Islet precursor cell (in vitro differentiated cells): ENCODE data around the gene SLC7A4.
A peak's percentile ranks its signal among the peaks of the same experiment; 100 is the strongest.

Experiments used
- DNase-seq: peaks from one replicate; pipeline ENCODE4 v3.0.0-alpha.2; 2018

SLC7A4 gene

DNA sequence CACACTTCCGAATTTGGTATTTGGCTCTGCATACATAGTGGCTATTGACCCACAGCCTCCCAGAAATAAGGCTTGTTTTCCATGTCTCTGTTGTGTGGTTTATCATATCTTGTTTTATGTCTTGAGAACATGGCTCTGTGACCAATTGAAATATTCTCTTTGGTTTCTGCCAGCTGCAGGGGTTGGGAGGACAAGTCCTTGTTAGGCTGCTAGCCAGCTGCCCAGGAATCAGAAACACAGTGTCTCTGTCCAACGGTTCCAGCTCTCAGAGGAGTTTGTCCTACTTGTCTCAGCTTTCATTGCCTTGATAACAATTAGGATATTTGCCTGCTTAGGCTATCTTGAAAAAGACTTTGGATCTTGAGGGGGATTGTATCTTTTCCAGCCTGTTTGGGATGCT lies 6.0 kb upstream of the SLC7A4 start:
- peak; percentile 48 for DNase-seq

- no peak for DNase-seq
Measured at GRCh38 chr22:21034989-21035388, 2.6 kb upstream of the SLC7A4 start.

GRCh38 chr22:21033895-21034294 lies 1.5 kb upstream of the SLC7A4 start:
- DNase-seq: no peak

DNA sequence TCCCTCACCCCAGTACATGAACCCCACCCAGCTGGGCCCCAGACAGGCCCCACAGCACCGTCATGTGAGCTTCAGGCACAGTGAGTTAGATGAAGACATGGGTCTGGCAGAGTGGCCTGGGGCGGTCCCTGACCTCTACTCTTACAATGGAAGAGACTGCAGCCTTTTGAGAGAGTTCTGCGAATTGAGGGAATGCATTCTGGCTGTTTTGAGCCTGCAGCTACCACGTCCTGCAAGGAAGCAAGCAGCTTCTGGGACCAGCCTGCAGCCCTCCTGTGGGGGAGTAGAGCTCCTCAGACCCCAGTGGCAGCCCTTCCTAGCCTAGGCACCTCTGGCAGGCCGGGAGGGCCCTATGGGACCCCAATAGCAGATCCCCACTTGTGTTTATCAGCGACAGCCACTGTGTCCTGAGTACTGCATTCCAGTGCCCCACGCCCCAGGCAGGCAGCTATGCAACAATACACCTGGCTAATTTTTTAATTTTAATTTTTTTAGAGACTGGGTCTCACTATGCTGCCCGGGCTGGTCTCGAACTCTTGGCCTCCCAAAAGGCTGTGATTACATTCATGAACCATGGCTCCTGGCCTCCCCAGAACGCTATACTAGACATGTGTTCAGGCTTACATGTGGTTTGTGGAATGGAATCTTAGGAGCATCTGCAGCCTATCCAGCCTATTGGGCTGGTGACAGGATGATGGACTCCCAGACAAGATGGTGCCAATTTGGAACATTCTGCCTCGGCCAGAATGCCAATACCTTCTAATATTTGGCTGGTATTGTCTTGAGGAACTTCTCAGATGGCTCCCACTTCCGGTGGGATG lies 717 bp upstream of the SLC7A4 start:
- DNase-seq: peak; percentile 85

DNA sequence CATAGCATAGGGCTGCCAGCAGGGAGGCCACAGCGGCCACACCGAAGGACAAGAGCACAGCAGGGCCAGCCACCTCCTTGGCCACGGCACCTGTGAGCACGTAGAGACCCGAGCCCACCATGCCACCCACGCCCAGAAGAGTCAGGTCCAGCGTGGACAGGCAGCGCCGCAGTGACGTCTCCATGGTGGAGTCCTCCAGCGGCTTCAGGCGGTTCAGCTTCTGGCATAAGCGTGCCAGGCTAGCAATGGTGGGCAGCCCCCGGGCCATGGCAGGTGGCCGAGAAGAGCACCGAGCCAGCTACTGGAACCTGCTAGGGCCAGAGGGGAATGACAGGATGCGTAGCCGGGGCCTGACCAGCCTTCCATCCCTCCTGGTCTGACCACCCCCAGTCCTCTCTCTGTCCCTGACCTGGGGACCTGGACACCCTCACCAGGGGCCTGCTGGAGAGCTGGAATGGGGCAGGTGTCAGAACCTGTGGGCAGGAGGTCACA lies 770 bp downstream of the SLC7A4 start:
- DNase-seq: no peak

GRCh38 chr22:21030621-21031544 lies 1.5 kb downstream of the SLC7A4 start:
- DNase-seq: no peak

- DNase-seq: peak; percentile 35
Measured at GRCh38 chr22:21030032-21030431, 2.3 kb downstream of the SLC7A4 start.

GRCh38 chr22:21029486-21030025 lies 2.8 kb downstream of the SLC7A4 start:
- peak; percentile 35 for DNase-seq

GRCh38 chr22:21028277-21029251 lies 3.8 kb downstream of the SLC7A4 start:
- DNase-seq: peak; percentile 44

GRCh38 chr22:21026783-21027692 lies 5.3 kb downstream of the SLC7A4 start:
- no peak for DNase-seq

DNA sequence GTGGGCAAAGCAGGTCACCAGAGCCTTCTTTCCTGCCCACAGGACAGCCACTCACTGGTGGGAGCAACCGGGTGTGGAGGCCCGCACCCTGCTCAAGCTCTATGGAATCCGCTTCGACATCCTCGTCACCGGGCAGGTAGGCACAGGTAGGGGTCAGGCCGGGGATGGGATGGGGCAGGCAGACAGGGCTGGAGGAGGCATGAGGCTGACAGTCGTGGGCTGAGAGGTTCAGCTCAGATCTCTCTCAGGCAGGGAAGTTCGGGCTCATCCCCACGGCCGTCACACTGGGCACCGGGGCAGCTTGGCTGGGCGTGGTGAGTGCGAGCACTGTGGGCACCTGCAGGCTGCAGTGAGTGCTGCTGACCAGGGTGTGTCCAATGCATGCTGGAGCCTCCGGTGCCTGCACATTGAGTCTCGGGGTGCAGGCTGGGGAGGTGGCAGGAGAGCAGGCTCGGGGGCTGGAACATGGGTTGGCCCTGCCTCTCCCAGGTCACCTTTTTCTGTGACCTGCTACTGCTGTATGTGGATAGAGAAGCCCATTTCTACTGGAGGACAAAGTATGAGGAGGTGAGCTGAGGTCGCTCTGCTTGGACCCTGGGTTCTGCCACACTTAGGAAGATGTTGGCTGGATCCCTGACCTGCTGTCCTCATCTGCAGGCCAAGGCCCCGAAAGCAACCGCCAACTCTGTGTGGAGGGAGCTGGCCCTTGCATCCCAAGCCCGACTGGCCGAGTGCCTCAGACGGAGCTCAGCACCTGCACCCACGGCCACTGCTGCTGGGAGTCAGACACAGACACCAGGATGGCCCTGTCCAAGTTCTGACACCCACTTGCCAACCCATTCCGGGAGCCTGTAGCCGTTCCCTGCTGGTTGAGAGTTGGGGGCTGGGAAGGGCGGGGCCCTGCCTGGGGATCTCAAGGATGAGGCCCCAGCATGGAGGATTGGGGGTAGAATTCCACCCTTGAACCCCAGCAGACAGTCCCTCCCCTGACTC lies 6.3 kb downstream of the SLC7A4 start:
- no peak for DNase-seq

DNA sequence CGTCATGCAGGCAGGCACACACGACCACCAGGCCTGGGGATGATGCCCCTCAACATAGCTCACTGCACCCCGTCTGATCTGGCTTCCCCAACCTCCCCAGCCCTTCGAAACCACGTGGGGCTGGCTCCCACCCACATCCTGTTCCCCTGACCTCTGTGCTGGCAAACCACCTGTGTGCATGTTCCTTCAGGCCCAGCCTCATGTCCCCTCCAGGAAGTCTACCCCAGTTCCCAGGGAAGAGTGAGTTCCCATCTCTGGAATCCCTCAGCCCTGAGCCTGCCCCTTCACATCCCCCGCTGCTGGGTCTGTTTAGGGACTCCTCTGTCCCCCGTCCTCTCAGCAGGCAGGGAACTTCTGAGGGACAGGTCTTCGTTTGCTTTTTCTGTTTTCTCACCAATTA lies 7.1 kb downstream of the SLC7A4 start:
- DNase-seq: no peak

GRCh38 chr22:21022955-21023614 lies 9.3 kb downstream of the SLC7A4 start:
- DNase-seq: no peak

- DNase-seq: no peak
Measured at GRCh38 chr22:21022507-21022906, 9.9 kb downstream of the SLC7A4 start.

GRCh38 chr22:21020802-21021429 lies 11.4 kb downstream of the SLC7A4 start:
- DNase-seq: no peak

GRCh38 chr22:21018314-21018713 lies 14.0 kb downstream of the SLC7A4 start:
- DNase-seq: no peak

DNA sequence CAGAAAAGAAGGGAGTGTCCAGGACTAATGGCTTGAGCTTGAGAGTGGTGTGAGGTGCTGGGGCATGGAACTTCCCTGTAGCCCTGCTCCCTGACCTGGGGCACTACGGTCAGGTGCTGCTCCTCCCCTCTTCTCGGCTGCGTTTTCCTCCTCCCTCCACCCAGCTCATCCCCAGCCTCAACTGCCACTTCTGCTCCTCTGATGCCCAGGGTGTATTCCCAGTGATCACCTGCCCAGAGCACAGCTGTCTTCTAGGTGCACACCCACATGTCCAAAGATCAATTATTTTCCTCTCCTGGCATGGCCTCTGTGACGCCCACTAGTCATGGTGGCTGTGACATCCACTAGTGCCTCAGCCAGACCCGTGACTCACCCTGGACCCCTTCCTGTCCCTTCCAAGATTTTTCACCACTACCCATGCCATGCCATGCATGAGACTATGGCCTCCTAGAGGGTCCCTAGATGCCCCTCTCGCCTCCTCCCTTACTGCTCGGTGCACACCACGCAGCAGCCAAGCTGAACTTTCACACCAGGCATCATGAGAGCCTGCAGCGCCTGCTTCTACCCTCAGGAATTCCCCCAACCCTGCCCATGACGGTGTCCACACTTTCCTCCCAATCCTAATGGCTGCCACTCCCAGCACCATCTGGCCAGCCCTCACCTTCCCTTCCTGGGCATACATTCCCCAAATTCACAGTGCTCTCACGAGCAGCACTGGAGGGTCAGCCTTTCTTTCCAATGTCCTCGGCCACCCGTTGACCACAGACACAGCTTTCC lies 15.5 kb downstream of the SLC7A4 start:
- no peak for DNase-seq

GRCh38 chr22:21015466-21016006 lies 16.8 kb downstream of the SLC7A4 start:
- no peak for DNase-seq
